ENCODE data around the gene ADAMTS12. TPM values are rescaled to one million over a fixed set of nuclear protein-coding genes. Genes with fewer than 3 reads are reported as not detected.

Gene ADAMTS12
- total and polyA plus RNA-seq, 2 experiments from 2014 or later, result 9.1 to 17.1 TPM

GRCh38 chr5:33742181-33742580 is 149.6 kb downstream of the ADAMTS12 start:
- Histone ChIP-seq H3K27ac (ENCODE audit: low read depth) (no peak overlapping the region), H4K20me1 (replicated peaks; ENCODE audit: insufficient read depth) (no peaks in the 10 kb centered on the region), H3K9me2 (ENCODE audit: insufficient read depth) (no peaks in the 10 kb centered on the region), H3K27me3 (ENCODE audit: insufficient read depth) (no peaks in the 10 kb centered on the region), H3K4me1 (ENCODE audit: insufficient read depth) (peaks cover 16% of the 10 kb centered on the region), H3K4me3 (no peak overlapping the region), H3K79me2 (replicated peaks; ENCODE audit: insufficient read depth) (0 out of 2 replicates have a peak, but pooled peaks cover 3% of the 10 kb centered on the region), H3F3A (replicated peaks; ENCODE audit: low read depth) (no peaks in the 10 kb centered on the region), H3K4me2 (no peak overlapping the region), H2AFZ (no peak overlapping the region), H3K36me3 (ENCODE audit: insufficient read depth) (no peaks in the 10 kb centered on the region)
- H3K4me1 Mint-ChIP-seq, result peaks cover 25% of the 10 kb centered on the region
- no peak overlapping the region for H3K4me3 Mint-ChIP-seq
- peaks cover 4% of the 10 kb centered on the region for H3K27me3 Mint-ChIP-seq (ENCODE audit: insufficient read depth, low read depth, poor library complexity)
- H3K36me3 Mint-ChIP-seq (ENCODE audit: low read depth), result no peaks in the 10 kb centered on the region
- no peak overlapping the region for H3K27ac Mint-ChIP-seq
- H3K9me3 Mint-ChIP-seq, result no peaks in the 10 kb centered on the region
- DNase-seq (ENCODE audit: low spot score), result no peak
- no peak for ATAC-seq
- TF ChIP-seq CREB1 (CRISPR knock-in tag; IDR thresholded peaks at IDR 0.05; ENCODE audit: low read depth) (no peak), CTCF (conservative IDR thresholded peaks at IDR 0.05; ENCODE audit: low read depth in 2 of 2) (no peak)

- Histone ChIP-seq H3K79me2 (replicated peaks; ENCODE audit: insufficient read depth) (0 out of 2 replicates have a peak, but pooled peaks cover 1% of the 10 kb centered on the region), H3K36me3 (ENCODE audit: insufficient read depth) (no peaks in the 10 kb centered on the region), H4K20me1 (replicated peaks; ENCODE audit: insufficient read depth) (no peaks in the 10 kb centered on the region), H3K4me1 (ENCODE audit: insufficient read depth) (peaks cover 22% of the 10 kb centered on the region), H3K27me3 (ENCODE audit: insufficient read depth) (no peaks in the 10 kb centered on the region), H3K4me3 (no peak overlapping the region), H2AFZ (no peak overlapping the region), H3F3A (replicated peaks; ENCODE audit: low read depth) (no peaks in the 10 kb centered on the region), H3K4me2 (no peak overlapping the region), H3K27ac (ENCODE audit: low read depth) (no peak overlapping the region), H3K9me2 (ENCODE audit: insufficient read depth) (no peaks in the 10 kb centered on the region)
- Mint-ChIP-seq H3K27ac (no peak overlapping the region), H3K9me3 (no peaks in the 10 kb centered on the region), H3K4me1 (peaks cover 35% of the 10 kb centered on the region), H3K4me3 (no peak overlapping the region), H3K36me3 (ENCODE audit: low read depth) (no peaks in the 10 kb centered on the region), H3K27me3 (ENCODE audit: insufficient read depth, low read depth, poor library complexity) (peaks cover 4% of the 10 kb centered on the region)
- ATAC-seq, result no peak
- DNase-seq (ENCODE audit: low spot score), result no peak
- TF ChIP-seq CREB1 (CRISPR knock-in tag; IDR thresholded peaks at IDR 0.05; ENCODE audit: low read depth), result no peak
- no peak for TF ChIP-seq EZH2 (IDR thresholded peaks at IDR 0.05; ENCODE audit: low read depth, unreplicated experiment)
- TF ChIP-seq EZH2phosphoT487 (IDR thresholded peaks at IDR 0.05; ENCODE audit: unreplicated experiment), result no peak
- no peak for TF ChIP-seq CTCF (conservative IDR thresholded peaks at IDR 0.05; ENCODE audit: low read depth in 2 of 2)
- TF ChIP-seq JUNB (IDR thresholded peaks at IDR 0.05; ENCODE audit: unreplicated experiment), result no peak
- no peak for TF ChIP-seq ZNF462 (CRISPR knock-in tag; IDR thresholded peaks at IDR 0.05)
- TF ChIP-seq STAT1 (IDR thresholded peaks at IDR 0.05; ENCODE audit: unreplicated experiment), result no peak
- TF ChIP-seq ETS1 (IDR thresholded peaks at IDR 0.05), result no peak
- TF ChIP-seq ZNF331 (CRISPR knock-in tag; IDR thresholded peaks at IDR 0.05; ENCODE audit: low read depth), result no peak
These were observed 152.8 kb downstream of the ADAMTS12 start for GRCh38 chr5:33738967-33739366.

Data from GM23338 (cell line).